Right atrium auricular region (tissue), 2 donors: ENCODE results near the gene IL17A. TPM values are rescaled to one million over a fixed set of nuclear protein-coding genes. Genes with fewer than 3 reads are reported as not detected.

ENCODE experiments used
- DNase-seq: peaks from one replicate; pipeline ENCODE4 v3.0.0-alpha.2; 2019; ENCODE audit warnings: low spot score
- H3K27ac ChIP-seq, 2 donors: fragments of 200-600 bp; sonication (generic); 1 replicate in 1 of 2; 2 replicates in 1 of 2; pipeline ENCODE4 v1.5.1; 2016 to 2019
- H3K27me3 ChIP-seq, 2 donors: fragments of 200-600 bp; sonication (generic); one replicate each; pipeline versions ENCODE4 v1.5.1 to v1.6.0; 2017 to 2019
- H3K36me3 ChIP-seq: fragments of 200-600 bp; sonication (generic); one replicate; pipeline ENCODE4 v1.5.1; 2016
- H3K4me1 ChIP-seq, 2 donors: fragments of 200-600 bp; sonication (generic); one replicate each; pipeline versions ENCODE4 v1.5.1 to v1.6.0; 2017 to 2019
- H3K4me3 ChIP-seq, 2 donors: fragments of 200-600 bp; sonication (generic); 1 replicate in 1 of 2; 2 replicates in 1 of 2; pipeline ENCODE4 v1.5.1; 2017 to 2019; ENCODE audit warnings: mild to moderate bottlenecking in 1 of 2, moderate library complexity in 1 of 2
- H3K9me3 ChIP-seq, 2 donors: fragments of 200-600 bp; sonication (generic); one replicate each; pipeline ENCODE4 v1.5.1; 2019
- microRNA counts, 2 donors: library from miRNA; unstranded; fragments of <30 nt; microRNA quantifications; one replicate each; lab custom pipeline; 2016 to 2017
- microRNA-seq, 2 donors: library from miRNA; unstranded; fragments of <30 nt; microRNA quantifications; one replicate each; pipeline ENCODE4, GENCODE V29; 2016 to 2017; ENCODE audit warnings: borderline number of aligned reads in 2 of 2, borderline replicate concordance in 1 of 2
- total RNA-seq, 2 donors: library from RNA; depleted of rRNA; stranded (reverse); fragments of >200 nt; gene quantifications; one replicate each; pipeline ENCODE4 v1.1.0, GENCODE V29; 2016
- TF ChIP-seq, protein P1 (sequence below), 2 donors: fragments of 200-600 bp; sonication (generic); IDR thresholded peaks; one replicate each; pipeline ENCODE4 v1.5.1; 2019; ENCODE audit warnings: antibody characterized with exemption in 2 of 2

The IL17A gene
- total RNA-seq, 2 donors from 2014 or later, result not detected

DNA sequence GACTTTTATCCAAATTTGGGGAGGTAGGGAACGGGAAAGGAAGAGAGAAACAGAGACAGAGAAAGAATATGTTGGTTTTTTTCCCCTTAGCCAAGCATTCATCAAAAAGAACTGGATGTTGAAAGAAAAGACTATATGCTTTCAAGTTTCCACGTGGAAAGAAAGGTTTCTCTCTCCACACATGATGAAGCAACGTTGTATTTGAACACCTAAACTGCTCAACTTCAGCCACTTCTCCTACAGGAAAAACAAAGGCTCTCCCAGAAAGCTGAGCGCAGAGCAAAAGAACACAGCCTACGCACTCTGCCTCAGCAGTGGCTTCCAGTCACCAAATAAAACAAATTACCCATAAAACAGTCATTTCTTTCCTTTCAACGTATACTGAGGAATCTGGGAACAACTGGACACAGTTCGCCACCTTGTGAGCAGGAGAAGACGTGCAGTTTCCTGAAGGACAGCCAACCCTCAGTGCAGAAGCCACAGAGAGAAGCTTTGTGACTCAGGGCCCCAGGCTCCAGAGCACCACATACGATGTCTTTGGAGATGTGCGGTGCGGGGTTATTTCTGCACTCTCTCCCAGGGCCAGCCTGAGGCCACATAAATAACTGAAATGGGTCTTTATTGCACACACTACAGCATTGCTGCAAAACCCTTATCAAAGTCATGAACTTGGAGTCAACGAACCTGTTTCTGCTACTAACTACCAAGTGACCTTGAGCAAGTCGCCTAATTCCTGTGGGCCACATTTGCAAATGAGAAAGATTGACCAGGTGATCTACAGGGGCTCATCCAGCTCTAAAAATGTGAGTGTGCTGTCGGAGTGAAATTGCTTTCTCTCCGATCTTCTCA is 48.0 kb downstream of the IL17A start:
- Histone ChIP-seq H3K4me1 (no peaks in the 10 kb centered on the region), H3K36me3 (no peaks in the 10 kb centered on the region), H3K4me3 (no peak overlapping the region), H3K27me3 (no peaks in the 10 kb centered on the region), H3K9me3 (no peaks in the 10 kb centered on the region), H3K27ac (no peak overlapping the region)
- no peak for DNase-seq
- TF ChIP-seq, protein P1, sequence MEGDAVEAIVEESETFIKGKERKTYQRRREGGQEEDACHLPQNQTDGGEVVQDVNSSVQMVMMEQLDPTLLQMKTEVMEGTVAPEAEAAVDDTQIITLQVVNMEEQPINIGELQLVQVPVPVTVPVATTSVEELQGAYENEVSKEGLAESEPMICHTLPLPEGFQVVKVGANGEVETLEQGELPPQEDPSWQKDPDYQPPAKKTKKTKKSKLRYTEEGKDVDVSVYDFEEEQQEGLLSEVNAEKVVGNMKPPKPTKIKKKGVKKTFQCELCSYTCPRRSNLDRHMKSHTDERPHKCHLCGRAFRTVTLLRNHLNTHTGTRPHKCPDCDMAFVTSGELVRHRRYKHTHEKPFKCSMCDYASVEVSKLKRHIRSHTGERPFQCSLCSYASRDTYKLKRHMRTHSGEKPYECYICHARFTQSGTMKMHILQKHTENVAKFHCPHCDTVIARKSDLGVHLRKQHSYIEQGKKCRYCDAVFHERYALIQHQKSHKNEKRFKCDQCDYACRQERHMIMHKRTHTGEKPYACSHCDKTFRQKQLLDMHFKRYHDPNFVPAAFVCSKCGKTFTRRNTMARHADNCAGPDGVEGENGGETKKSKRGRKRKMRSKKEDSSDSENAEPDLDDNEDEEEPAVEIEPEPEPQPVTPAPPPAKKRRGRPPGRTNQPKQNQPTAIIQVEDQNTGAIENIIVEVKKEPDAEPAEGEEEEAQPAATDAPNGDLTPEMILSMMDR (IDR thresholded peaks at IDR 0.05), result peak in 1 of 2 donors; percentile 47

MicroRNAs within 50 kb of the gene (microRNA counts, 767-probe panel; counts per million panel counts)
- microRNA hsa-miR-133b (lab: Ali Mortazavi, UCI) (0 to 2,123 counts per million in 2 donors), microRNA hsa-miR-206 (lab: Ali Mortazavi, UCI) (0 to 1,139 counts per million in 2 donors)

Small RNAs within 50 kb of the gene (microRNA-seq; reads per million reads assigned to microRNA genes)
- gene MIR133B, result 5.0 to 6.4 reads per million in 2 donors
- 10.6 to 28.3 reads per million in 2 donors for gene MIR206

Other genes with a start within 250 kb of the IL17A start
- not detected for gene PKHD1, start 98.8 kb upstream of the IL17A start, total RNA-seq
- gene IL17F, start 58.1 kb downstream of the IL17A start, total RNA-seq, result not detected
- 10 to 100 TPM; 18.5 to 20.8 TPM for gene MCM3, start 98.4 kb downstream of the IL17A start, total RNA-seq
- 1 to 10 TPM; 2.6 to 5.6 TPM for gene PAQR8, start 175.8 kb downstream of the IL17A start, total RNA-seq
- gene EFHC1, start 234.0 kb downstream of the IL17A start, total RNA-seq, result 1 to 10 TPM; 3.4 to 4.1 TPM